GM19043 (cell line): ENCODE results near the gene TRNT1.

Source experiments
- ATAC-seq: cut with Tn5 transposase; IDR thresholded peaks from one replicate; pipeline ENCODE4 v1.9.1; 2021; ENCODE audit warnings: low read depth; ENCODE audit not compliant: unreplicated experiment

TRNT1 gene

DNA sequence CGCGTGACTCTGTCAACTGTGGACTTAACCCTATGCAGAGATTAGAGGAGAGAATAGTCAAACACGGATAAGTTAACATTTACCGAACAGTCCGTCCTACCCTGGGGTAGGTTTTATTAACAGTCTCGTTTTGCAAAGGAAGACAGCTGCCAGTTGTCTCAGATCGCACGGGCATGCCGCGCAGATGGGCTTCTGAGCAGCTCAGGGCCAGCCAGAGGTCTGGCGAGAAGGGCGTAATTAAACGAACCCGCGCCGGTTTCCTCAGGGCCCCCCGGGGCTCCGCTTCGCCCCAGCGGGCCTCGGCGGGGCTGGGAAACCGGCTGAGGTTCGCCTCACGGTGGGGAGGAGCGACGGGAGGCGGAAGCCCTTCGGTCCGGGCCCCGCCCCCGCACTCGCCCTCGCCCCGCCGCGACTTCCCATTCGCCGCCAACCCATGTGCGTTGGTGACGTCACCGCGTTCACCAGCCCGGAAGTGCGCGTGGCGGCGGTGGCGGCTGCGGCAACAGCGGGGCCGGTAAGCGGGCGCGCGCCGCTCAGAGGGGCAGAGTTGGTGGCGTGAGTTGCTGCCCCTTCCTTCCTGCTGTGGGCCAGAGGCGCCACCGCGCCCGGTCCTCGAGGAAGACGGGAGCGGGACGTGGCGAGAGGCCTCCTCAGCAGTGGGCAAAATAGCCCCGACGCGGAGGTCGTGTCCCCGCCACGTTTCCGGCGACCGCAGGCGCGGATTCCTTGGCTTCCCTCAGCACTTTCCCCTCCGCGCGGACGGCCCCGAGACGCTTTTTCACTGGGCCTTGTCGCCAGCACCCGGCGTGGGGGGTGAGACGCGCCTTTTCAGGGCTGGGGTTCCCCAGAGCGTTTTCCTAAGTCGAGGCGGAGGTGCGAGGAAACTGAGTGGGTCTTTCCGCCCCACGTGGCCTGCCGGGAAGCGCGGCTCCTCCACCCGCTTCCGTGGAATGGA is at the start of gene TRNT1:
Gene TRNT1 (plus strand): TSS at position 464 of the 955 bp plus-strand sequence. CDS start 2,101 bp downstream, outside the sequence.
- ATAC-seq = peak; percentile 96

DNA sequence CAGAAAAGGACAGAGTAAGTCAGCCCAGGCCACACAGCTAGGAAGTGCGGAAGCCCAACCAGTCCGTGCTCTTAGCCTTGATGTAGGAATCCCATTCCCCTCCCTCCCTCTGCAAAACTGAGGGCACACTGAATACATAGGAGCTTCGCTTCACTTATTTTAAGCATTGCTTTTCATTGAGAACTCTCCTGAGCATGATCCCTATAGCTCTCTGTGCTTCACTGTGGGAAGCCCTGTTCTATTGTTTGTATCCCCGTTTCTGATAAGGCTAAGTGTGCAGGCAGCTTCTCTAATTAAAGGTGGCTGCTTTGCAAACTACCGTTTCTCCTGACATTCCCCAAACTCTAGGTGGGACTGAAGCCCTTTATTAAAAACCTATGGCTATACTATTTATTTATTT is 46.4 kb upstream of the TRNT1 start:
- no peak for ATAC-seq

DNA sequence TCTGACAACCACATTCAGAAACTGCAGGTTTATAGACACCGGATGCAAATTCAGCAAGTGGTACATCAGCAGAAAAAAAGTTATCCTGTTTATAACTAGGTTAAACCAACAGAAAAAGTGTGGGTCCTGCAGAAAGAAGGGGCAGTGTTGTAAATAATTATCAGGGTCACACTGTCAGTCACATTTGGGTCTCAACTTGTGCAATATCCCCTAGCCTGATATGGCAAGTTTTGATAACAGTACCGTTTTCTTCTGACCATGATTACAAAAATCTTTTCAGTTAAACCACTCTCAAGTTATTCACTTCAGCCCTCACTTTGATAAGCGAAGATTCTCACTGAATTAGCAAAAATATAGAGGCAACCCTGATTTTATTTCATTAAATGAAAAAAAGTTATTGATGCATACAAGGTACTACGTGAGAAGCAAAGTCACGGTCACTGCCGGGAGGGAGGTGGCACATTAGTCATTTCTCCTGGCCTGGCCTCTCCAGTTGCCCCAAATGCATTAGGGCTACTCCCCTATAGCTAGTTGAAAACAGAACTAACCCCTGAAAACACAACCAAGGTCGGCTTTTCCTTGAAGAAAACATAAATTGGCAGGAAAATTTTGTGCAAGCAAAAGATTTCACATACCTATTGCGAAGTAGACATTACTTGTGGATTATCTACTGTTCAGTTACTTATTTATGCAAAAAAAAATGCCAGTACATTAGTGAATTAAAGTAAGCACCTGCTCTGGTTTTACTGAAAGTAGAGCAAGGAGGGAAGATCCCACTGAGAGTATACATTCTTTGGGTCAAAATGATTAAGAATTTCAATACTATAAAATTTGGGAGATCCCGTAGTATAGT is 45.1 kb upstream of the TRNT1 start:
- peak; percentile 43 for ATAC-seq

DNA sequence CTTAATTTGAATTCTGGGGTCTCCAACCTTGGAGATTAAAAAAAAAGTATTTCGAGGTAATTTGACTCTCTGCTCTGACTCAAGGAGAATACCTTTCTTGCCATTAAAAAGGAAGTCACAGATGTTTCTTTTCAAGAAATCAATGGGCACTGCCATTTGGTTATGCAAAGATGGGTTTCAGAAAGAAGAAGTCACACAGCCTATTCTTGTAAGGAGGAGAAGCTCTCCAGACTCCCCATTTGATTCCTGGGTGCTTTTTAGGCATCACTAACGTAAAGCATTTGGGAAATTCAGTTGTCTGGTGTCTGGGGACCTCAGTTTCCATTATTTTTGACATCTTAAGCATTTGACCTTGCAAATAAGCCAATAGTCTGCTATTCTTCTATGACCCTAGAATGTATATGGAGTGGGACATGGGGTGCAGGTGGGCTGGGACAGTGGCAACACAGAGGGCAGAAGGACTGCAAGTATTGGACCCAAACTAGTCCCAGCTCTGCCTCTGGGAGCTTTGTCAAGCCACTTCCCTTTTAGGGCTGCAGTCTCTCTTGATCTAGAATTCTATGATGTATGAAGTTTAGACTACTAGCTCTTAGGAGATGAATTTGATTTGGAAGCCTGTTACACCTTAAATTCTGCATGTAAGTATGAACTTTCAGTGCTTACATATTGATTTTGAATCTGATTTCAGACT is 44.4 kb upstream of the TRNT1 start:
- peak; percentile 73 for ATAC-seq

DNA sequence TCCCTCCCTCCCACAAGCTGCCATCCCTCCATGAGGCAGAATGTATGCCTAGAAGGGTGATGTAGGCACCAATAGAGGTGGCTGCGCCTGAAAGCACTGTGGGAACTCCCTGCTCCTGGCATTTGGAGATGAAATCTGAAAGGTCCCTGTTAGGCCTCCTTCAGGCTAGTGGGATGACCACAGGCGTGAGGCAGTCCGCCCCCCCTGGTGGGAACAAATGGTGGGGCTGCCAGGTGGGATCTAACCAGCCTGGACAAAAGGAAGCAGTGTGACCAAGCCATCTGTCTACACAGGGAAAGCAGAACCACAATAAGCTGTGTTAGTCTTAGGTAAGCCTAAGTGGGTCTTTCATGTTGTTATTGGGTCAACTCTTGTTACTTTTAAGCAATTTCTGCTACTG is 41.9 kb upstream of the TRNT1 start:
- ATAC-seq = no peak

DNA sequence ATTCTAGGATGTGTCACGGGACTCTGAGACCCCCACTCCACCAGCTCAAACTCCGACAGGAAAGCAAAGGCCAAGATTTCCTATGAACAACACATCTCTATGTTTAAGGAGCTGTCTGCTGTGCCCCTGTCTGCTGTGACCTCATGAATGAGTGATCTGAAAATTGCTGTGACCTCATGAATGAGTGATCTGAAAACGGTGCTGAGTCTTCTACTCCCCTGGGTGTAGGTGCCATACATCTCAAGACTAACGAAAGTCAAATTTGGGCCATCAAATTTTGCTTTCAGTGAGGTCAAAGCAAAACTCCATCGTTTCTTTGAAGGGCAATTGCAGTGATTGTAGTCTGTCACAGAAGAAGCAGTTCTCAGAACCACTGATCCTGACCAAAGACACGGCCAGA is 41.0 kb upstream of the TRNT1 start:
- ATAC-seq = peak; percentile 17

DNA sequence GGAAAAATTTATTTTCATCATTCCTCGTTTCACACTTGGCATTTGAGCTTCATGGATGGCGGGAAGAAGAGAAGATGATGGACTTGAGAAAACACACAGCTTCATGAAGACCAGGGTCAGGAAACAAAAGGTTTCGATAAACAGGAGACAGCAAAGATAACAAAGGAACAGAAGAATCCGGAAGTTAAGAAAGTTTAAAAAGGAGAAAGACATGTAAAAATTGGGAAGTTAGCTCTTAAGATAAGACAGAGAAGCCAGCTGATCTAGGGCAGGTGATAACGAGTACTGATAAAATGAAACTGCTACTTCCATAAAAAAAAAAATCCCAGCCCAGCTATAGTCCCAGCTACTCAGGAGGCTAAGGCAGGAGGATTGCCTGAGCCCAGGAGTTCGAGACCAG is 40.5 kb upstream of the TRNT1 start:
- no peak for ATAC-seq

DNA sequence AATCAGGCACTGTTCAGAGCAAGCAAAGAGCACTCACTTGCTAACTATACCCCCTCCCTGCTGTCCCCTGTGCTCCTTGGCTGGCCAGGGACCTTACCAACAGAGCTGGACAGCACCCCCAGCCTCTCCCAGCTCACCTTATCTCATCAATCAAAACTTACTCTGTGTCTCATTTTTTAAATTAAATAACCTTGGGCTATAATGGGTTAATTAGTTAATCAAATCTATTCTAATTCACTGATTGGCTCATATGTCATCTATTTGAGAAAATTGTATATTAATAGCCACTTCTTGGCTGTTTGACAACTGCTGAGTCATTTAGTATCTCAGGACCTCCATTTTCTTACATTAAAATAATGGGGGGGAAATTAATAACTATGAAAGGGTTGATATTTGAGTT is 39.5 kb upstream of the TRNT1 start:
- ATAC-seq = no peak

DNA sequence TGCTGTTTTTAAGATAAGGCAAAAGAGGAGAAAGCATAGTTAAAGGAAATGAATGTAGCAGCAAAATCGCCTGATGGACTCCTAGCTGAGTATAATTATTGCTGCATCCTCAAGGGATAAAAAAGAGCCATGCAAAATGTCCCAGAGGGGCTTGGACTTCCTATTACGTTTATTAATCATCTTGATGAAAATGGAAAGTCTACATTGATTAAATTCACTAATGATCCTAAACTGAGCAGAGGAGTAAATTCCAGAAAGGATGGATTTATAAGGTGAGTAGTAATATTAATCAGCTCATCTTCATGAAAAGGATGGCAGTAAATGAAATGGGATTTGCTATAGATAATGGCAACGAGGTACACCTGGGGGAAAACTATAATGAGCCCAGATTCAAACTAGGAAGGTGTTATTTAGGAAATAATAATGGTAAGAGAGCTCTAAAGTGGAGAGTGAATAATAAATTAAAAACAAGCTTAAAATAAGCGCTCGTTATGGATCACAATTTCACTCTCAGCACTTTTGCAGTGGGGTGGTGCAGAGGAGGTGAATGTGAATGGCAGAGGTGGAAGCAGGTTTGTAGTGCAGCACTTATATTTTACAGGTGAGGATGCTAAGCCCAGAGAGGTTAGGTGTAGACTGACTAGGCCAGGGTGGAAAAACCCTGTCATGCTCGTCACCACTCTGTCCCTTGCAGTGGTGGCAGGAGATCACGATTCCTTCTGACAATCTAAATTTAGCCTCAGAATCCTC is 38.8 kb upstream of the TRNT1 start:
- no peak for ATAC-seq

DNA sequence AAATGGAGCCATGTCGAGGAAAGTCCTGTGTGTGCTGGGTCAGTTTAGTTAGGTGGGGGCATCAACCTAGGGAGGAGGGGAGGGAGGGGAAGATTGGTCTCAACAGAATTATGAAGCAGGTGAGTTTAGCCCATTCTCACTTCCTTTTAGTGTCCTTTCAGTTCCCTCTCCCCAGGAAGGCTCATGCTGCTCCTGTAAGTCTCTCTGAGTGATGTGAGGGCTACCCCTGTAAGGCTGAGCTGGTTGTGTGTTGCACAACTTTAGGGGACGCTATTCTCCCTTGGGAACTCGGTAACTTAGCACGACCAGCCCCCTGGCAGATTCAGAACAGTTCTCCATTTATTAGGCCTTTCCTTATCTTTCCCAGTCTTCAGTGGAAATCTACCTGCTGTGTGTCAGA is 37.7 kb upstream of the TRNT1 start:
- peak; percentile 96 for ATAC-seq

DNA sequence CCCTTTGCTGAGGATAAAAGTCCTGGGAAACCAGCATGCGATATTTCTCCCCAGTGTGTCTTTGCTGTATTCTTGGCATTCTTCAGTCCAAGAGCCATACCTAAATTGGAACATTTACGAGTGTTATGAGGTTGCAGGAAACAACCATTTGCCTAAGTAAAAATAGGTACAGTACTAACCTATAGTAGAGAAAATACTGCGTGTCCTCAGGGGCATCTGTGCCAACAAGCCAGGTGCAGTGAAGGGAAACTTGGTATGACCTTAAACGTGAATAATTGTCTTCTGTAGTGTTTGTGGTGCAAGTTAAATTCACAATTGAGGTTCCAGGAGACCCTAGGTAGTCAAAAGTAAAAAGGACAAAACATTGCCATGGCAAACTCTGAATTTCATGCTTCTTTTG is 28.8 kb upstream of the TRNT1 start:
- ATAC-seq = no peak

DNA sequence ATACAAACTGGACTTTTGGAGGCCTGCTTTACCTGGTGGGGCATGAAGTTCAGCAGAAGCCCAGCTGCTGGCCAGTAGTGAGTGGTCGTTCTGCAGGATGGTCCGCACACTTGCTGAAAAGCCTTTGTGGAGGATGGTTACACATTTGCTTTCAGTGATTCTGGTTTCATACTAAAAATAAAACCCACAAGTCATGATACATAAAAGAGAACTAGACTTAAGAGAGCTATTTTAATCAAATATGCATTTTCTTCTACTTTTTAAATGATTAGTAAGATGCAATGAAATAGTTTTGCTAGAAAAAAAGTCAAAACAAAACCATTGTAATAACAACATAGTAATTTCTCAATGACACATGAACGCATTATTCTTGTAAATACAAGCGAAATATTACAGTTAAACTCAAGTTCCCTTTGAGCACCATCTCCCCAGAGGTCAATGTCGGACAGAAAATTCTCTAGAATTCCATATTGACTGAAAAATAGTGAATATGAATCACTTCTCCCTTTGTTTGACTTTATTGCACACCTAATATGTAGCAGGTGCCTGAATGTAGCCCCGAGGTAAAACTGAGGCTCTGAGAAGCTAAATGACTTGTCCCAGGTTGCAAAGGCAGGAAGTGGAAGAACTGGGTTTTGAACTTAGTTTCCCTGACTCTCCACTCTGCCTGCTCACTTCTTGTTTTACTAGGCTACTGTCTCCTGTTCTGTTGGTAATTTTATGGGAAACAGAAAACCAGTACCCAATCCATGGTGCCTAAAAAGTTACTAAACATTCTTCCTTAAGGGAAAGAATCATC is 24.9 kb upstream of the TRNT1 start:
- ATAC-seq = peak; percentile 63

DNA sequence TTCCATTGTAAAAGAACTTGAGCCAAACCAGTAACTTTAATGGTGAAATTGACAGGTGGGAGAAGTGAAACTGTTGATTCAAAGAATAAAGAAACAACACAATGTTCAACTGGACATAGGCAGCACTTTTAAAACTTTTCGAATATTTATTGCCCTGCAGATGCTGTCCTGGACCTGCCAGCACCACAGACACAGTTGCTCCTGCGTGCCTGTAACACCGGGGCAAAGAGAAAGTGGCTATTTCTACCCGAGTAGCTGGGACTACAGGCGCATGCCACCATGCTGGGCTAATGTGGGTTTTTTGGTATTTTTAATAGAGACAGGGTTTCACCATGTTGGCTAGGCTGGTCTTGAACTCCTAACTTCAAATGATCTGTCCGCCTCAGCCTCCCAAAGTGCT is 24.0 kb upstream of the TRNT1 start:
- no peak for ATAC-seq

DNA sequence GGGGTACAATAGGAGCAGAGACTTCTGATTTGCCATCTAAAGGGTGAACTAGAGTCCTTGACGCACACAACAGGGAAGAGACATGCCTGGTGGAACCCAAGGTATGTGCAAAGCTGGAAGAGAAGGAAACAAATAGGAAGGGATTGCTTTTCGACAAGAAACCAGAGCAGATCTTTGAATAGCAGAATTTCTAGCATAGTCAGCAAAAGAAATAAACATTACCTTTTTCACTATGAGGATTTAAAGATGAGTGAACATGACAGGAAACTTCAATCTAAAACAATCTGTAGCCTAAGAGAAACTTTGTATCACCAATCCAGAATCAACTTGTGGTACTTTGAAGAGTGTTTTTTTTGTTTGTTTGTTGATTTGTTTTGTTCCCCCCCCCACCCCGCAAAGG is 21.5 kb upstream of the TRNT1 start:
- no peak for ATAC-seq

DNA sequence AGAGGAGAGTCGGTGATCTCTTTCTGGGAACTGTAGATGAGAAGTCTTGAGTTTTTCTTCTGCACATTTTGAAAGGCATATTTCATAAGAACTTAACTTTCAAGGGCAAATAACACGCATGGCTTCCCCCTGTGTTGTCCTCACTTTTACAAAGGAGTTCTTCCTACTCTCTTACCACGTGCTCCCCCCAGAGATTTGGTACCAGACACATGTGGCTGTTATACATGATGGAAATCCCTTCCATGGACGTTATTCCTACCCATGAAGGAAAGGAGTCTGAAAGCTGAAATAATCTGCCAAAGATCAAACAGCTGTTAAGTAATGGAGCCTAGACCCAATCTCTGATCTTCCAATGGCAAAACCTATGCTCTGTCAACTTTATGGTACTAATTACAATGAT is 20.9 kb upstream of the TRNT1 start:
- no peak for ATAC-seq

DNA sequence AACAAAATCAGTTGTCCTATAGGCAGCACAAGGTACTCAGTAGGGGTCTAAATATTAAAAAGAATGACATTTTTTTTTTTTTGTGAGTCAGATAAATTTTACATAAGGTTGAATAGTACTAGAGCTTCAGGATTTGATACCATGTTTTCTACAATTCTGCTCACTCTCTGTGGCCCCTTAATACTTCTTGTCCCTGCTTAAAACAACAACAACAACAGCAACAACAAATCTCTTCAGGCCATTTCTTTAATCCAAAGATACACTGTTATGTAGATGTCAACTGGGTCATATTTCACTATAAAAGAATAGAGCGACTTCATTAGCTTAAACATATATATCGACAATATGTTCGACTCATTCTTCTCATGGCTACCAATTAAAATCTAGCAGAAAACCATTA is 19.6 kb upstream of the TRNT1 start:
- no peak for ATAC-seq

DNA sequence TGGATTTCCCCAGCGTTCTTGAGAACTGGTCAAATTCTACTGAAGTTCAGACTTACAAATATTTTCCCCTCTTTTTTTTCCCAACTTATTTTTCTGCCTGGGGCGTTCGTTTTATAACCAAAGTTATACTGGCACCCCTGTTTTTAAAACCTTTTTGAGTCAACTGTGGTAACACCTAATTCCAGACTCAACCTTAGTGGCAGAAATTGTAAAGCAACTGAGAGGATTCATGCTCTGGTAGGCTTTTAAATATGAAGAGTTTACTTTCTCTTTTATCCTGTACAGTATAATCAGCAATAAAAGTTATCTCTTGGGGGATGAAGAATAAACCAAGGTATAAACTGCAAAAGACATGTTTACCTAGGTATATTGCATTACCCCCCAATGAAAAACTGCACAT is 18.9 kb upstream of the TRNT1 start:
- peak; percentile 42 for ATAC-seq

DNA sequence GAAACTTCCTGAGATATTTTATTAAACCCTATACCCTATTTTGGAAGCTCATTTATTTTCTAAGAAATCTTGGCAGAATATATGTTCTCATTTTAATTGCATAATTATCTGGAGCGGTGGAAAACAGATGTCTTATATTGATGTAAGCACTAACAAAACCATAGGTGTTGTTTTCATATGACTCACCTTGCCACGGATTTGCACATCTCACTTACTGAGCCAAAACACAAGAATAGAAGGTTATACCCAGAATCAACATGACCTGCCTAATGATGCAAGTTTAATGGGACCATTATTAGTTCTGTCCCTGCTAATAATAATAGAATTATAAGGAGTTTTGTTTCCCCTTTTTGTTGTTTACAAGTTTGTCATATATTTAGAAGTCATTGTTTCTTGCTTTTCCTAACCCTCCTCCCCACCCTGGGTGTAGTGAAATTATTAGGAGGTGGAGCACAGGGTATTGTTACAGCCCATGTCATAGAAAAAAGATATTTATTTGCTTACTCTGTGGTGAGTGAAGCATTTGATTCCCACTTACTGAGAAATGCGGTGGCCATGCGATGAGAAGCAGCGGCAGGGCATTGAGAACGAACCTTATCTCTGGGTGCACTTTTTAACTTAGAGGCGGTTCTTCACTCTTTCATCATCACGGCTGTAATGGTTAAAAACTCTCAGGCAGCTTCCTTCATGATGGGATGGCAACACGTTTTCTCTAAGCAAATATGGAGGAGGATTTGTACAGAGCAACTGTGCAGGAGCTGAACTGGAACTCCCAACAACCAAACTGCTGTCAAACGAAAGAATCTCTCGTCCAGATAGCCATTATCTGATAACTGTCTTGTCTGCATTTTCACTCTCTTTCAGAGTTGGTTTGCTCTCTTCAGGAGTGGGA is 17.1 kb upstream of the TRNT1 start:
- peak; percentile 71 for ATAC-seq

DNA sequence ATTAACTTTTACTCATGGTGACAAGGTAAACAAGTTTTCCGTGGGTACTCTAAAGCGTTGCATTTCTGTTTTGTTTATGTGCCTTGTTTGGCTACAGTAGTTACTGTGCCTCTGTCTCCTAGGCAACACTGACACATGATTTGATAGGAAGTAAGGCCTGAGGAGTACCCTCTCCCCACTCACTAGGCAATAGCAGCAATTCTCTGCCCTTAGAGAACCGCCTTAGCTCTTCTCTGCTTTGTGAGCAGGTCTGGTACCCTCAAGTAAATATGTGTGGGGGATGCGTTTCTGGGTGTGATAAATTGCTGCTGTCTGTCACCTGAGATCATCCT is 16.5 kb upstream of the TRNT1 start, which contains the start of gene IL5RA:
Gene IL5RA (minus strand): TSS at position 76 of the 332 bp plus-strand sequence. CDS start 5,390 bp downstream, outside the sequence.
- peak; percentile 34 for ATAC-seq
